Measurements from ENCODE around the gene IFNGR1.

DNA sequence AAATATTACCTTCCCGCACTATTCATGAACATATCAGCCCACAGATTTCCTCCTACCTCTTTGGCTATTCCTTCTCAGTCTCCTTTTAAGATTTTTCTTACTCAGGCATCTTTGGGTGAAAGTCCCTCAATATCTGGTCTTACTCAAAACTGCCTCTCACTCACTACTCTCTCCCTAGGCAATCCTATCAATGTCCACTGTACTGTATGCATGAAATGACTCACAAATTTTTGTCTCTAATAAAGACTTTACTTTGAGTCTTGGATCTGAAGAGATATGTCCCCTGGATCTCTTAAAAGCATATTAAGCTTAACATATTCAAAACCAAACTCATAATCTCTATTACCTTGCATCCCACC, 70.2 kb downstream of the IFNGR1 start:
- TF ChIP-seq, protein P1, sequence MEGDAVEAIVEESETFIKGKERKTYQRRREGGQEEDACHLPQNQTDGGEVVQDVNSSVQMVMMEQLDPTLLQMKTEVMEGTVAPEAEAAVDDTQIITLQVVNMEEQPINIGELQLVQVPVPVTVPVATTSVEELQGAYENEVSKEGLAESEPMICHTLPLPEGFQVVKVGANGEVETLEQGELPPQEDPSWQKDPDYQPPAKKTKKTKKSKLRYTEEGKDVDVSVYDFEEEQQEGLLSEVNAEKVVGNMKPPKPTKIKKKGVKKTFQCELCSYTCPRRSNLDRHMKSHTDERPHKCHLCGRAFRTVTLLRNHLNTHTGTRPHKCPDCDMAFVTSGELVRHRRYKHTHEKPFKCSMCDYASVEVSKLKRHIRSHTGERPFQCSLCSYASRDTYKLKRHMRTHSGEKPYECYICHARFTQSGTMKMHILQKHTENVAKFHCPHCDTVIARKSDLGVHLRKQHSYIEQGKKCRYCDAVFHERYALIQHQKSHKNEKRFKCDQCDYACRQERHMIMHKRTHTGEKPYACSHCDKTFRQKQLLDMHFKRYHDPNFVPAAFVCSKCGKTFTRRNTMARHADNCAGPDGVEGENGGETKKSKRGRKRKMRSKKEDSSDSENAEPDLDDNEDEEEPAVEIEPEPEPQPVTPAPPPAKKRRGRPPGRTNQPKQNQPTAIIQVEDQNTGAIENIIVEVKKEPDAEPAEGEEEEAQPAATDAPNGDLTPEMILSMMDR (IDR thresholded peaks at IDR 0.05), result no peak
- TF ChIP-seq ZFX (IDR thresholded peaks at IDR 0.05; ENCODE audit: borderline replicate concordance), result no peak
